Kidney (tissue), 14 donors: ENCODE results near the gene ATP1B1. TPM values are rescaled to one million over a fixed set of nuclear protein-coding genes. Genes with fewer than 3 reads are reported as not detected.

ENCODE experiments used
- DNase-seq, 5 donors: peaks; one replicate each; pipeline ENCODE4 v3.0.0-alpha.2; 2013 to 2020
- FAIRE-seq: peaks from 2 replicates; lab custom pipeline; 2012; peaks lifted over from hg19 to GRCh38; lab: Jason Lieb, UNC
- H3K27ac ChIP-seq, 2 donors: one replicate each; pipeline ENCODE4 v1.7.0; 2013; ENCODE audit warnings: low read depth in 2 of 2, low read length in 2 of 2, inconsistent platforms in 1 of 2
- H3K27me3 ChIP-seq: one replicate; pipeline ENCODE4 v1.7.1; 2013; ENCODE audit warnings: low read length, inconsistent platforms; ENCODE audit not compliant: control insufficient read depth, insufficient read depth
- H3K36me3 ChIP-seq, 3 donors: one replicate each; pipeline versions ENCODE4 v1.7.0 to v1.7.1; 2013; ENCODE audit warnings: low read length in 3 of 3, control low read depth in 1 of 3, inconsistent platforms in 1 of 3; ENCODE audit not compliant: insufficient read depth in 3 of 3, control insufficient read depth in 2 of 3
- H3K4me1 ChIP-seq, 3 donors: one replicate each; pipeline versions ENCODE4 v1.7.0 to v1.7.1; 2013; ENCODE audit warnings: low read length in 3 of 3, inconsistent platforms in 1 of 3, low read depth in 1 of 3; ENCODE audit not compliant: control insufficient read depth in 2 of 3, insufficient read depth in 2 of 3
- H3K4me3 ChIP-seq, 3 donors: one replicate each; pipeline versions ENCODE4 v1.7.0 to v1.8.1; 2013; ENCODE audit warnings: low read length in 3 of 3, control low read depth in 1 of 3, inconsistent platforms in 1 of 3
- H3K9ac ChIP-seq, 3 donors: one replicate each; pipeline versions ENCODE4 v1.7.0 to v1.7.1; 2013; ENCODE audit warnings: low read length in 3 of 3, control low read depth in 1 of 3, inconsistent platforms in 1 of 3
- H3K9me3 ChIP-seq, 3 donors: one replicate each; pipeline versions ENCODE4 v1.7.0 to v1.7.1; 2013; ENCODE audit warnings: low read length in 3 of 3, control low read depth in 1 of 3, inconsistent platforms in 1 of 3; ENCODE audit not compliant: control insufficient read depth in 2 of 3, insufficient read depth in 1 of 3
- intact Hi-C: fragments of 100-400 bp; cut with DNase I; formaldehyde crosslinking; loops from one replicate; pipeline ENCODE4 v1.11.1; 2022
- polyA plus RNA-seq: library from polyadenylated mRNA; stranded (reverse); fragments of 350-450 nt; fragmentation: Illumina TruSeq; extraction: RNeasy Lipid Tissue Mini Kit (QIAGEN cat#74804); gene quantifications from one replicate; pipeline ENCODE4 v1.2.3, GENCODE V29; 2014; ENCODE audit warnings: low read depth, low replicate concordance; ENCODE audit not compliant: insufficient read depth
- total RNA-seq: library from RNA; stranded (reverse); fragmentation: NEBNext Ultra II Directional; extraction: Animal tissue kit (Norgen Biotek cat#: 25700); gene quantifications from one replicate; pipeline ENCODE4 v1.2.1, GENCODE V29; 2021
- TF ChIP-seq, protein P1 (sequence below): IDR thresholded peaks from 3 replicates; pipeline ENCODE4 v1.5.1; 2012; ENCODE audit warnings: mild to moderate bottlenecking, moderate library complexity, borderline replicate concordance; ENCODE audit not compliant: insufficient read depth; ENCODE audit errors: extremely low read depth
- donor health status: control.
- donor health status: control.
- donor health status: control.
- donor health status: control.
- donor health status: control.
- donor health status: DM: yes; HTN: yes; CAD: no.
- donor health status: Normal renal cell carcinoma (clear cell type).

The ATP1B1 gene
- total and polyA plus RNA-seq, 2 donors from 2014 or later, result 686 to 1,441 TPM

DNA sequence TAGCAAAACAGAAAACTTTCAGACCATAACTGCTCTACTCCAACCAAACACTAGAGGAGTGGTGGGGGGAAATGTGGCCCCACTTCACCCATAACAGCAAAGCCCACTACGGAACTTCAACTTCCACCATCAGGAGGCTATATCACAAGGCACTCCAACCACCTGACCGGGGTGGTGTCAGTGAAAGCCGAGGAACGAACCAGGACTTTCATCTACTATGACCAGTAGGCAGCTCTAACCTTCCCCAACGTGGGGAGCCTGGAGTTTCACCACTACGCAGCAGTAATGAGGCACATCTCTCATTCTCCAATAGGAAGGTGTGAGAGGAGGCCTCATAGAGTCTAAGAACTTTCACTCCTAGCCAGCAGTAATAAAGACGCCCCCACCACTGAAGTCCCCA is 42.4 kb upstream of the ATP1B1 start:
- Histone ChIP-seq H3K27me3 (no peaks in the 10 kb centered on the region), H3K9me3 (peaks cover 0 to 5% (median 0%) of the 10 kb centered on the region in 3 donors), H3K9ac (no peak overlapping the region), H3K4me3 (no peak overlapping the region), H3K4me1 (peaks cover 0 to 16% (median 5%) of the 10 kb centered on the region in 3 donors), H3K36me3 (no peaks in the 10 kb centered on the region), H3K27ac (no peak overlapping the region)
- intact Hi-C loops, result no loop called here
- TF ChIP-seq, protein P1, sequence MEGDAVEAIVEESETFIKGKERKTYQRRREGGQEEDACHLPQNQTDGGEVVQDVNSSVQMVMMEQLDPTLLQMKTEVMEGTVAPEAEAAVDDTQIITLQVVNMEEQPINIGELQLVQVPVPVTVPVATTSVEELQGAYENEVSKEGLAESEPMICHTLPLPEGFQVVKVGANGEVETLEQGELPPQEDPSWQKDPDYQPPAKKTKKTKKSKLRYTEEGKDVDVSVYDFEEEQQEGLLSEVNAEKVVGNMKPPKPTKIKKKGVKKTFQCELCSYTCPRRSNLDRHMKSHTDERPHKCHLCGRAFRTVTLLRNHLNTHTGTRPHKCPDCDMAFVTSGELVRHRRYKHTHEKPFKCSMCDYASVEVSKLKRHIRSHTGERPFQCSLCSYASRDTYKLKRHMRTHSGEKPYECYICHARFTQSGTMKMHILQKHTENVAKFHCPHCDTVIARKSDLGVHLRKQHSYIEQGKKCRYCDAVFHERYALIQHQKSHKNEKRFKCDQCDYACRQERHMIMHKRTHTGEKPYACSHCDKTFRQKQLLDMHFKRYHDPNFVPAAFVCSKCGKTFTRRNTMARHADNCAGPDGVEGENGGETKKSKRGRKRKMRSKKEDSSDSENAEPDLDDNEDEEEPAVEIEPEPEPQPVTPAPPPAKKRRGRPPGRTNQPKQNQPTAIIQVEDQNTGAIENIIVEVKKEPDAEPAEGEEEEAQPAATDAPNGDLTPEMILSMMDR, result no peak
- FAIRE-seq, result no peak
- DNase-seq, result no peak

DNA sequence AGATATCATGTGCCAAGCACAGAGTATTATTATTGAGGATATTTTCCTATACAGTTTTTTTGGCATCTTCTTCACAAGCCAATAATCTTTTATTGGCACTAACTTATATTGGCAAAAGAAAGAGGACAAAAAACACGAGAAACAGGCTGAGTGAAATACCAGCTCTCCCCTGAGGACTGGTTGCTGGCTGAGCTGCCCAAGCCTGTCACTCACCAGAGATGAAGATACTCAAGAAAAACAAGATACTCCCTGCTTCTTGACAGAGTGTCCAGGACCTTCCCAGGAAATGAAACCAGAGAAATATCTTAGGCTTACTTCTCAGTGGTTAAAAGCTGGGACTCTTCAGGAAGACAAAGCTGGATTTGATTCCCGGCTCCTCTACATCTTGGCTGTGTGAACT is 35.9 kb upstream of the ATP1B1 start:
- Histone ChIP-seq H3K27ac (no peak overlapping the region), H3K4me1 (no peaks in the 10 kb centered on the region), H3K36me3 (no peaks in the 10 kb centered on the region), H3K9me3 (no peaks in the 10 kb centered on the region), H3K27me3 (no peaks in the 10 kb centered on the region), H3K9ac (no peak overlapping the region), H3K4me3 (no peak overlapping the region)
- TF ChIP-seq, protein P1, result no peak
- FAIRE-seq (no peak), DNase-seq (no peak)
- intact Hi-C loops, result no loop called here

DNA sequence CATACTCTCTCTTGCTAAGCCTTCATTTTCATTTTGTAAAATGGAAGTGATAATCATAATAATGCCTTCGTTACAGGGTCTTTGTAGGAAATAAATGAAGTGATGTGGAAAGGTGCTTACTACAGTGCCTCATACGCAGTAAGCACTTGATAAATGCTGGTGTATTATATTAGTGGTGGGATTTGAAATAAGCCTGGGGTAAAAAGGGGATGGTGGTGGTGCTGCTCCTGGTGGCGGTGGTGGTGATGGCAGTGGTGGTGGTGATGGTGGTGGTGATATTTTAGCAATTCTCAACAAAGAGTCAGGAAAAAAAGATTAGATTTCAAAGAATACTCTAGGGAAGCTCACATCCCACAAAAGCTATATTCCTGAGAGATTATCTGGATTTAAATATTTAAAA is 35.5 kb upstream of the ATP1B1 start:
- H3K36me3 ChIP-seq, result no peaks in the 10 kb centered on the region
- H3K4me1 ChIP-seq, result no peaks in the 10 kb centered on the region
- intact Hi-C loops, result no loop called here
- no peak for FAIRE-seq
- no peak overlapping the region for H3K27ac ChIP-seq
- no peaks in the 10 kb centered on the region for H3K27me3 ChIP-seq
- no peak for DNase-seq
- TF ChIP-seq, protein P1, result no peak
- no peaks in the 10 kb centered on the region for H3K9me3 ChIP-seq
- H3K4me3 ChIP-seq, result no peak overlapping the region
- no peak overlapping the region for H3K9ac ChIP-seq
